CD4-positive, CD25-positive, alpha-beta regulatory T cell (primary cell): ENCODE results near the gene TPO. TPM values are rescaled to one million over a fixed set of nuclear protein-coding genes. Genes with fewer than 3 reads are reported as not detected.

Experiments
- ATAC-seq, 2 donors: fragments of 150-1000 bp; cut with Tn5 transposase; one replicate each; pipeline ENCODE4 v1.10.0; 2021; ENCODE audit warnings: low read depth in 2 of 2, moderate number of reproducible peaks in 2 of 2, moderate library complexity in 1 of 2
- DNase-seq, 3 donors: peaks; one replicate each; pipeline versions ENCODE4 v3.0.0 to v3.0.0-alpha.2; 2012 to 2022; ENCODE audit warnings: mixed read lengths in 1 of 3
- H3K27ac ChIP-seq: one replicate; pipeline ENCODE4 v1.7.0; 2013; ENCODE audit warnings: mild to moderate bottlenecking, low read length; ENCODE audit not compliant: insufficient read depth, poor library complexity, severe bottlenecking
- H3K27me3 ChIP-seq: one replicate; pipeline ENCODE4 v1.7.0; 2013; ENCODE audit warnings: low read length; ENCODE audit not compliant: control insufficient read depth, insufficient read depth
- H3K36me3 ChIP-seq: one replicate; pipeline ENCODE4 v1.7.0; 2013; ENCODE audit warnings: mild to moderate bottlenecking, low read length, moderate library complexity; ENCODE audit not compliant: control insufficient read depth, insufficient read depth
- H3K4me1 ChIP-seq: 2 replicates; pipeline ENCODE4 v1.7.0; 2013; ENCODE audit warnings: mild to moderate bottlenecking, low read length; ENCODE audit not compliant: insufficient read depth, control insufficient read depth, poor library complexity, severe bottlenecking
- H3K4me3 ChIP-seq: one replicate; pipeline ENCODE4 v1.7.0; 2013; ENCODE audit warnings: low read depth, mild to moderate bottlenecking, low read length, moderate library complexity
- H3K9me3 ChIP-seq, 2 experiments: 1 replicate in 1 of 2; 2 replicates in 1 of 2; pipeline ENCODE4 v1.7.0; 2013; ENCODE audit warnings: low read length in 2 of 2, mild to moderate bottlenecking in 1 of 2, moderate library complexity in 1 of 2; ENCODE audit not compliant: control insufficient read depth in 2 of 2
- H3K27ac Mint-ChIP-seq, 3 donors: one replicate each; pipeline ENCODE4 v1.8.0; 2020 to 2022; ENCODE audit warnings: mild to moderate bottlenecking in 3 of 3, mixed read lengths in 3 of 3, moderate library complexity in 2 of 3
- H3K27me3 Mint-ChIP-seq: one replicate; pipeline ENCODE4 v1.8.0; 2022; ENCODE audit warnings: mild to moderate bottlenecking, mixed read lengths
- H3K36me3 Mint-ChIP-seq: one replicate; pipeline ENCODE4 v1.8.0; 2020; ENCODE audit warnings: mixed read lengths
- H3K4me1 Mint-ChIP-seq, 4 donors: one replicate each; pipeline ENCODE4 v1.8.0; 2020 to 2022; ENCODE audit warnings: mixed read lengths in 4 of 4, mild to moderate bottlenecking in 1 of 4
- H3K4me3 Mint-ChIP-seq, 4 donors: one replicate each; pipeline ENCODE4 v1.8.0; 2020 to 2022; ENCODE audit warnings: mild to moderate bottlenecking in 4 of 4, mixed read lengths in 4 of 4, moderate library complexity in 3 of 4
- H3K9me3 Mint-ChIP-seq, 7 donors: one replicate each; pipeline ENCODE4 v1.8.0; 2020 to 2022; ENCODE audit warnings: mixed read lengths in 7 of 7, mild to moderate bottlenecking in 3 of 7, moderate library complexity in 2 of 7
- polyA plus RNA-seq, 4 donors: library from polyadenylated mRNA; unstranded; fragments of 300-500 nt; fragmentation: Illumina TruSeq; gene quantifications; one replicate each; pipeline ENCODE4 v1.2.3, GENCODE V29; 2021
- total RNA-seq: library from RNA; stranded (reverse); gene quantifications from one replicate; pipeline ENCODE4 v1.2.3, GENCODE V29; 2022

The TPO gene
- total and polyA plus RNA-seq, 5 donors from 2014 or later = 0.27 to 1.5 (median 0.57) TPM

DNA sequence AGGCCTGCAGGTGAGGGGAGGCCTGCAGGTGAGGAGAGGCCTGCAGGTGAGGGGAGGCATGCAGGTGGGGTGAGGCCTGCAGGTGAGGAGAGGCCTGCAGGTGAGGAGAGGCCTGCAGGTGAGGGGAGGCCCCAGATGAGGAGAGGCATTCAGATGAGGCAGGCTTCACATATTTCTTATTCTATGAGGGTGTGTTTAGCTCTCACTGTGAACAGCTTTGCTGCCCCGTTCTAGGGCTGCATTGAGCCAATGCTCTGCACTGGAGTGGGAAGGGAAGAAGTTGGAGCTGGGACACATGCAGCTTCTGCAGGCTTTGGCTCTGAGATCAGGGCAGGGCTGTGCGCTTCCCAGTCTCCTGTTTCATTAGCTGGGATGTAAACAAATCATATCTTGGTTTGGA lies 19.5 kb downstream of the TPO start:
- Histone ChIP-seq H3K27me3 (no peaks in the 10 kb centered on the region), H3K36me3 (no peaks in the 10 kb centered on the region), H3K27ac (no peak overlapping the region), H3K9me3 (no peaks in the 10 kb centered on the region), H3K4me3 (no peak overlapping the region), H3K4me1 (no peaks in the 10 kb centered on the region)
- Mint-ChIP-seq H3K36me3 (no peaks in the 10 kb centered on the region), H3K4me3 (no peak overlapping the region), H3K4me1 (peaks cover 0 to 2% (median 0%) of the 10 kb centered on the region in 4 donors), H3K27me3 (no peaks in the 10 kb centered on the region), H3K9me3 (peaks cover 0 to 5% (median 0%) of the 10 kb centered on the region in 7 donors), H3K27ac (no peak overlapping the region)
- ATAC-seq (no peak), DNase-seq (no peak)

DNA sequence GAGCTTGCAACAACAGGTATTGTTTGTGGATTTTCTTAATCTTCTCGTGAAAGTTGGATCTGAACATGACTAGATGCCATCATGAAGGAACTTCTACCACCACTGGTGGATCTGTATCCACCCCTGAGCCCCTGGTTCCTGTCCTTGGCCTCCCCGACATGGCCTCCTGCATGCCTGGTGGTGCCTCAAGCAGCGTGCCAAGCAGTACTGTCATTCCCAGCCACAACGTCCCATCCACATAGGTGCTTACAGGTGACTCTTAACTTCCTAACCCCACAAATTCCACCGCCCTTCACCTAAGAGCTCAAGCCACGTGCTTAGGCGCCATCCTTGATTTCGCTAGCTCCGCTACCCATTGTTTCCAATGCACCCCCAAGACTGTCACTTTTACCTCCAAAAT lies 23.1 kb downstream of the TPO start:
- Mint-ChIP-seq H3K4me1 (peaks cover 0 to 2% (median 0%) of the 10 kb centered on the region in 4 donors), H3K36me3 (no peaks in the 10 kb centered on the region), H3K4me3 (no peak overlapping the region), H3K27ac (no peak overlapping the region), H3K27me3 (no peaks in the 10 kb centered on the region), H3K9me3 (peaks cover 0 to 3% (median 0%) of the 10 kb centered on the region in 7 donors)
- H3K4me3 ChIP-seq = no peak overlapping the region
- no peaks in the 10 kb centered on the region for H3K4me1 ChIP-seq
- H3K36me3 ChIP-seq = no peaks in the 10 kb centered on the region
- H3K27me3 ChIP-seq = no peaks in the 10 kb centered on the region
- no peak for ATAC-seq
- H3K9me3 ChIP-seq = no peaks in the 10 kb centered on the region
- H3K27ac ChIP-seq = no peak overlapping the region
- DNase-seq = no peak

GRCh38 chr2:1437101-1437500 lies 23.8 kb downstream of the TPO start:
- Mint-ChIP-seq H3K4me1 (no peaks in the 10 kb centered on the region), H3K4me3 (no peak overlapping the region), H3K27ac (no peak overlapping the region), H3K9me3 (peaks cover 0 to 1% (median 0%) of the 10 kb centered on the region in 7 donors), H3K36me3 (no peaks in the 10 kb centered on the region), H3K27me3 (no peaks in the 10 kb centered on the region)
- DNase-seq (no peak), ATAC-seq (no peak)
- no peaks in the 10 kb centered on the region for H3K9me3 ChIP-seq
- no peak overlapping the region for H3K27ac ChIP-seq
- H3K4me1 ChIP-seq = no peaks in the 10 kb centered on the region
- H3K27me3 ChIP-seq = no peaks in the 10 kb centered on the region
- no peak overlapping the region for H3K4me3 ChIP-seq
- no peaks in the 10 kb centered on the region for H3K36me3 ChIP-seq

DNA sequence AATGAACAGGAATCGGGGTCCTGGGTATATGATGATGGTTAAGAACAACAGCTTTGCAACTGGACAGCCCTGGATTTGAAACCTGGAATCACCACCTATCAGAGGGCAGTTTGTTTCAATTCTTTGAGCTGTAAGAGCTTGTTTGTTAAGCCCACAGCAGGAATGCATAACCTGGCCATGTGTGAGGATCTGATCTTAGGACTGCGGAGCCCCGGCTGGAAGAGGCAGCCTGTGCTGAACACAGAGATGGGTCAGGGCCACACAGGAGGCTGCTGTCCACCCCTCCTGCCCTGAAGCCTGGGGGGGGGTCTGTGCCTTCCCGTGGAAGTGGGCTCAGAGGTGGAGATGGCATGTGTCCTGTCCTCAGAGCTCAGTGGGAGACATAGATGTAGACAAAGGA lies 24.3 kb downstream of the TPO start:
- Histone ChIP-seq H3K4me3 (no peak overlapping the region), H3K4me1 (no peaks in the 10 kb centered on the region), H3K9me3 (no peaks in the 10 kb centered on the region), H3K27ac (no peak overlapping the region), H3K27me3 (no peaks in the 10 kb centered on the region), H3K36me3 (no peaks in the 10 kb centered on the region)
- Mint-ChIP-seq H3K36me3 (no peaks in the 10 kb centered on the region), H3K4me3 (no peak overlapping the region), H3K4me1 (no peaks in the 10 kb centered on the region), H3K27ac (no peak overlapping the region), H3K27me3 (no peaks in the 10 kb centered on the region), H3K9me3 (peaks cover 0 to 1% (median 0%) of the 10 kb centered on the region in 7 donors)
- ATAC-seq (no peak), DNase-seq (no peak)

DNA sequence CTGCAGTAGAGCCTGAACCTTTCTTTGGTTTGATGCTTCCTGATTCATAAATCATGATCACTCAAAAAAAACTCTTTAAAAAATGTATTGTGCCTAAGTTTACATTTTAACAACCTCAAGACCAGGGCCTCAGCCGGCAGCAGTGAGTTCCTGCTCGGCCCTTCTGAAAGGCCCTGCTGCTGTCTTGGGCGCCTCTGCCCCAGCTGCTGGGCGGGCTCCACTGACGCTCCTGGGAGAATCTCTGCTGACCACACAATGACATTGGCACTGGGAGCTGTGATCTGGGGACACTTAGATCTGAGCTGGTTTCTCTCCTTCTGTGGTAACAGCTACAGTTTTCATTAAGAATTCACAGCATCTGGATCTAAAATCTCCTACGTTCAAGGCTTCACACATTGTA lies 25.7 kb downstream of the TPO start:
- ATAC-seq (no peak), DNase-seq (no peak)
- no peaks in the 10 kb centered on the region for H3K27me3 Mint-ChIP-seq
- no peaks in the 10 kb centered on the region for H3K27me3 ChIP-seq
- no peaks in the 10 kb centered on the region for H3K9me3 ChIP-seq
- no peaks in the 10 kb centered on the region for H3K4me1 ChIP-seq
- H3K9me3 Mint-ChIP-seq = peaks cover 0 to 5% (median 0%) of the 10 kb centered on the region in 7 donors
- H3K27ac Mint-ChIP-seq = no peak overlapping the region
- H3K36me3 Mint-ChIP-seq = no peaks in the 10 kb centered on the region
- H3K27ac ChIP-seq = no peak overlapping the region
- no peak overlapping the region for H3K4me3 ChIP-seq
- no peaks in the 10 kb centered on the region for H3K36me3 ChIP-seq
- no peaks in the 10 kb centered on the region for H3K4me1 Mint-ChIP-seq
- H3K4me3 Mint-ChIP-seq = no peak overlapping the region

DNA sequence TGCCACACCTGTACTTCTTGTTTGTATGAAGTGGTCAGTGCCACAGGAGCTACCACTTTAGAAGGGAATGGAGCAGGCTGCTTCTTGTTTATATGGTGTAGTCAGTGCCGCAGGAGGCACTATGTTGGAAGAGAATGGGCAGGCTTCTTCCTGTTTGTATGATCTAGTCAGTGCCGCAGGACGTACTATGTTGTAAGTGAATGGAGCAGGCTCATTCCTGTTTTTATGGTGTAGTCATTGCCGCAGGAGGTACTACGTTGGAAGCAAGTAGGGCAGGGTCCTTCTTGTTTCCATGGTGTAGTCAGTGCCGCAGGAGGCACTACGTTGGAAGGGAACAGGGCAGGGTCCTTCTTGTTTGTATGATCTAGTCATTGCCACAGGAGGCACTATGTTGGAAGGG lies 27.3 kb downstream of the TPO start:
- no peak overlapping the region for H3K4me3 Mint-ChIP-seq
- no peaks in the 10 kb centered on the region for H3K36me3 ChIP-seq
- no peaks in the 10 kb centered on the region for H3K4me1 ChIP-seq
- no peaks in the 10 kb centered on the region for H3K9me3 ChIP-seq
- DNase-seq (no peak), ATAC-seq (no peak)
- peaks cover 0 to 5% (median 0%) of the 10 kb centered on the region in 7 donors for H3K9me3 Mint-ChIP-seq
- no peak overlapping the region for H3K27ac Mint-ChIP-seq
- H3K27ac ChIP-seq = no peak overlapping the region
- H3K27me3 ChIP-seq = no peaks in the 10 kb centered on the region
- no peaks in the 10 kb centered on the region for H3K27me3 Mint-ChIP-seq
- H3K4me1 Mint-ChIP-seq = no peaks in the 10 kb centered on the region
- H3K4me3 ChIP-seq = no peak overlapping the region
- no peaks in the 10 kb centered on the region for H3K36me3 Mint-ChIP-seq

DNA sequence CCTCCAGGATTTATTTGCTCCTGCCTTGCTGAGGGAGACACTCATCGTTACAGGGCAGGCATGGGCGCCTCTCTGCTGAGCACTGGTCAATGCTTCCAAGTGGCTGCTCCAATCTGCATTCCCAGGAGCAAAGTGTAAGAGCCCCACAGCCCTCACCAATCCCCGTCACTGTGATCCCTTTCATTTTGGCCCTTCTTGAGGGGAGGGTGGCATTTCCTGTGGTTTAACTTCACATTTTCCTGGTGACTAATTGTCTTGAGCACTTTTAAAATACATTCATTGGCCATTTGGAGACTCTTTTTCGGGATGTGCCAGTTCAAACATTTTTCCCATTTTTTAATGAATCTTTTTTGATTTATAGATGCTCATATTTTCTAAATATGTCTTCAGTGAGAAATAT lies 33.0 kb downstream of the TPO start:
- Histone ChIP-seq H3K27me3 (no peaks in the 10 kb centered on the region), H3K27ac (no peak overlapping the region), H3K9me3 (no peaks in the 10 kb centered on the region), H3K4me3 (no peak overlapping the region), H3K4me1 (no peaks in the 10 kb centered on the region), H3K36me3 (no peaks in the 10 kb centered on the region)
- H3K4me1 Mint-ChIP-seq = peaks cover 0 to 5% (median 0%) of the 10 kb centered on the region in 4 donors
- DNase-seq (no peak), ATAC-seq (no peak)
- H3K9me3 Mint-ChIP-seq = peaks cover 0 to 4% (median 0%) of the 10 kb centered on the region in 7 donors
- H3K4me3 Mint-ChIP-seq = no peak overlapping the region
- no peak overlapping the region for H3K27ac Mint-ChIP-seq
- peaks cover 4% of the 10 kb centered on the region for H3K27me3 Mint-ChIP-seq
- H3K36me3 Mint-ChIP-seq = no peaks in the 10 kb centered on the region

DNA sequence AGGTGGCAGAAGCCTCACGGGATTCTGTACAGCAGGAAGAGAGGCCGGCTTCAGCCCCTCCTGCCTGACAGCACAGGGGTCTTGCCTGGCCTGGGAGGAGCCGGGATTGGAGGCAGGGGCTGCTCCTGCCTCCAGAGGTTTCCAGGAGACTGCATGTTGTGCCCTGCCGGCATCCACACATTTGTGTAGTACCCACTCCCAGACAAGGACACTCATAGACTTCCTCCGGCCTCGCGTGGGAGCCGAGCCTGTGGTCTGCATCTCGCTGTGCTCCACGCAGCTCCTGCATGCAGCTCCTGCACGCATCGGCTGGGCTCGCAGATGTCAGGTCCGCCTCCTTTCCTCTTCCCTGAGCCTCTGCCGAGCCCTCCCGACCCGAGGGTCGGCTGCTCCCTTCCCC lies 34.7 kb downstream of the TPO start:
- Histone ChIP-seq H3K27ac (no peak overlapping the region), H3K27me3 (no peaks in the 10 kb centered on the region), H3K4me3 (no peak overlapping the region), H3K36me3 (no peaks in the 10 kb centered on the region), H3K4me1 (no peaks in the 10 kb centered on the region), H3K9me3 (no peaks in the 10 kb centered on the region)
- Mint-ChIP-seq H3K4me1 (peaks cover 0 to 5% (median 0%) of the 10 kb centered on the region in 4 donors), H3K27ac (no peak overlapping the region), H3K27me3 (peaks cover 4% of the 10 kb centered on the region), H3K4me3 (no peak overlapping the region), H3K36me3 (no peaks in the 10 kb centered on the region), H3K9me3 (peaks cover 0 to 4% (median 0%) of the 10 kb centered on the region in 7 donors)
- DNase-seq = no peak
- ATAC-seq = no peak
